Breast epithelium (tissue), 4 donors: ENCODE data around the gene CIBAR2. TPM values are rescaled to one million over a fixed set of nuclear protein-coding genes. Genes with fewer than 3 reads are reported as not detected.

Source experiments
- DNase-seq, 2 donors: peaks; one replicate each; pipeline ENCODE4 v3.0.0-alpha.2; 2019; ENCODE audit warnings: low spot score in 2 of 2
- H3K27ac ChIP-seq, 2 donors: fragments of 200-600 bp; sonication (generic) in 1 of 2; one replicate each; pipeline ENCODE4 v1.5.1; 2016 to 2019; ENCODE audit warnings: mild to moderate bottlenecking in 1 of 2
- H3K27me3 ChIP-seq, 2 donors: fragments of 200-600 bp; sonication (generic) in 1 of 2; one replicate each; pipeline versions ENCODE4 v1.5.1 to v1.6.0; 2017 to 2019; ENCODE audit warnings: control low read depth in 1 of 2, mild to moderate bottlenecking in 1 of 2
- H3K36me3 ChIP-seq: fragments of 200-600 bp; one replicate; pipeline ENCODE4 v1.5.1; 2019
- H3K4me1 ChIP-seq, 2 donors: fragments of 200-600 bp; sonication (generic); one replicate each; pipeline ENCODE4 v1.5.1; 2016 to 2019; ENCODE audit warnings: control low read depth in 1 of 2
- H3K4me3 ChIP-seq, 3 donors: fragments of 200-600 bp; sonication (generic); 1 replicate in 2 of 3; 2 replicates in 1 of 3; pipeline ENCODE4 v1.5.1; 2016 to 2019; ENCODE audit warnings: mild to moderate bottlenecking in 3 of 3, moderate library complexity in 2 of 3
- H3K9me3 ChIP-seq, 2 donors: fragments of 200-600 bp; sonication (generic) in 1 of 2; one replicate each; pipeline ENCODE4 v1.5.1; 2016 to 2019; ENCODE audit warnings: control low read depth in 1 of 2
- POLR2A ChIP-seq: fragments of 450-650 bp; IDR thresholded peaks from one replicate; pipeline ENCODE4 v1.6.1; 2016; ENCODE audit warnings: antibody characterized with exemption, mild to moderate bottlenecking, moderate library complexity
- POLR2AphosphoS5 ChIP-seq, 3 donors: sonication (generic); formaldehyde crosslinking; IDR thresholded peaks; one replicate each; pipeline ENCODE4 v1.6.1; 2017; ENCODE audit warnings: antibody characterized with exemption in 3 of 3
- intact Hi-C: fragments of 100-400 bp; cut with DNase I; formaldehyde crosslinking; loops from one replicate; pipeline ENCODE4 v1.15.1; 2023; ENCODE audit warnings: low total_unique reads
- total RNA-seq, 3 donors: library from RNA; depleted of rRNA; stranded (reverse); fragments of >200 nt; gene quantifications; one replicate each; pipeline ENCODE4 v1.1.0, GENCODE V29; 2016
- TF ChIP-seq, protein P1 (sequence below), 3 donors: fragments of 450-650 bp; IDR thresholded peaks; one replicate each; pipeline ENCODE4 v1.5.1; 2016 to 2017; ENCODE audit warnings: antibody characterized with exemption in 3 of 3, mild to moderate bottlenecking in 3 of 3, moderate library complexity in 3 of 3

The CIBAR2 gene
- total RNA-seq, 3 donors from 2014 or later, result not detected

DNA sequence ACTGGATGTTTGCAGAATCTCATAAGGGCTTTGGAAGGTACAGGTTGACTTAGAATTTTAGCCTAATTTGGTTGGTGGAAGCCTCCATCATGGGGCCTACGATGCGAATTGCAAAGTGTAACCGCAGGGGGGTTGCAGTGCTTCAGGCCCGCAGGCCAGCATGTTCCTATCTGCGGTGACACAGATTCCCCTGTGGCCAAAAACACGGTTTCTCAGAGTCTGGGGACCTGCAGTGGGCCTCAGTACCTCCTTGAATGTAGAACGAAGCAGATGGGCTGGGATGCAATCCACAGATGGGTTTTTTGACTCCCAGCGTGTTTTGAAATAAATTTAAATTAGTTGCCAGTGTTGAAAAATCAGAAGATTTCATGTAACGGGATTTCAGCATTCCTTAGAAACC is 49.9 kb downstream of the CIBAR2 start:
- no peaks in the 10 kb centered on the region for H3K27me3 ChIP-seq
- no peak for DNase-seq
- H3K4me1 ChIP-seq, result no peaks in the 10 kb centered on the region
- intact Hi-C loops, result no loop called here
- no peak for TF ChIP-seq POLR2AphosphoS5 (IDR thresholded peaks at IDR 0.05)
- TF ChIP-seq, protein P1, sequence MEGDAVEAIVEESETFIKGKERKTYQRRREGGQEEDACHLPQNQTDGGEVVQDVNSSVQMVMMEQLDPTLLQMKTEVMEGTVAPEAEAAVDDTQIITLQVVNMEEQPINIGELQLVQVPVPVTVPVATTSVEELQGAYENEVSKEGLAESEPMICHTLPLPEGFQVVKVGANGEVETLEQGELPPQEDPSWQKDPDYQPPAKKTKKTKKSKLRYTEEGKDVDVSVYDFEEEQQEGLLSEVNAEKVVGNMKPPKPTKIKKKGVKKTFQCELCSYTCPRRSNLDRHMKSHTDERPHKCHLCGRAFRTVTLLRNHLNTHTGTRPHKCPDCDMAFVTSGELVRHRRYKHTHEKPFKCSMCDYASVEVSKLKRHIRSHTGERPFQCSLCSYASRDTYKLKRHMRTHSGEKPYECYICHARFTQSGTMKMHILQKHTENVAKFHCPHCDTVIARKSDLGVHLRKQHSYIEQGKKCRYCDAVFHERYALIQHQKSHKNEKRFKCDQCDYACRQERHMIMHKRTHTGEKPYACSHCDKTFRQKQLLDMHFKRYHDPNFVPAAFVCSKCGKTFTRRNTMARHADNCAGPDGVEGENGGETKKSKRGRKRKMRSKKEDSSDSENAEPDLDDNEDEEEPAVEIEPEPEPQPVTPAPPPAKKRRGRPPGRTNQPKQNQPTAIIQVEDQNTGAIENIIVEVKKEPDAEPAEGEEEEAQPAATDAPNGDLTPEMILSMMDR (IDR thresholded peaks at IDR 0.05), result no peak
- TF ChIP-seq POLR2A, result no peak
- no peaks in the 10 kb centered on the region for H3K9me3 ChIP-seq
- H3K36me3 ChIP-seq, result no peaks in the 10 kb centered on the region
- no peak overlapping the region for H3K4me3 ChIP-seq
- no peak overlapping the region for H3K27ac ChIP-seq

GRCh38 chr16:85061566-85061965 is 50.7 kb downstream of the CIBAR2 start:
- Histone ChIP-seq H3K36me3 (no peaks in the 10 kb centered on the region), H3K4me3 (no peak overlapping the region), H3K27ac (no peak overlapping the region), H3K9me3 (no peaks in the 10 kb centered on the region), H3K4me1 (no peaks in the 10 kb centered on the region), H3K27me3 (no peaks in the 10 kb centered on the region)
- no peak for DNase-seq
- intact Hi-C loops, result no loop called here
- no peak for TF ChIP-seq POLR2A
- TF ChIP-seq, protein P1 (IDR thresholded peaks at IDR 0.05), result no peak
- no peak for TF ChIP-seq POLR2AphosphoS5 (IDR thresholded peaks at IDR 0.05)

DNA sequence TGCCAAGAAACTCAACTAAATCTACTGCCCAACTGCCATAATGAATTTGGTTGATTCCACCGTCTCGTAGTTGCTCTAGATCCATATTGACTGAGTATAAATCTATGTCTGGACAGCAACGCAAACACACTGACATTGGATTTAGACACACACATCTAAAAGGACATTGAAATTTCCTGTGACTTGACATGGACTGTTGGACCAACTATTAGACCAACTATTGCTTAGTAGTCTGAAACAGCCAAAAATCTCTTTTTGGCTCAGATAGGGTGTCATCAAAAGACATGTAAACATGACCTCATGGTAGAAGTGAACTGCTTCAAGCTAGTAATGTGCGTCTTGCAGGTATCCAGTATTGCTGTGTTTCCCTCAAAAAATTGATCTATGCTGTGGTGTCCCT is 53.4 kb downstream of the CIBAR2 start:
- Histone ChIP-seq H3K27me3 (no peaks in the 10 kb centered on the region), H3K4me1 (peaks cover 0 to 9% of the 10 kb centered on the region in 2 donors), H3K4me3 (no peak overlapping the region), H3K9me3 (no peaks in the 10 kb centered on the region), H3K36me3 (no peaks in the 10 kb centered on the region), H3K27ac (no peak overlapping the region)
- no peak for TF ChIP-seq POLR2A
- TF ChIP-seq POLR2AphosphoS5 (IDR thresholded peaks at IDR 0.05), result no peak
- TF ChIP-seq, protein P1 (IDR thresholded peaks at IDR 0.05), result no peak
- DNase-seq, result no peak
- intact Hi-C loops, result no loop called here

DNA sequence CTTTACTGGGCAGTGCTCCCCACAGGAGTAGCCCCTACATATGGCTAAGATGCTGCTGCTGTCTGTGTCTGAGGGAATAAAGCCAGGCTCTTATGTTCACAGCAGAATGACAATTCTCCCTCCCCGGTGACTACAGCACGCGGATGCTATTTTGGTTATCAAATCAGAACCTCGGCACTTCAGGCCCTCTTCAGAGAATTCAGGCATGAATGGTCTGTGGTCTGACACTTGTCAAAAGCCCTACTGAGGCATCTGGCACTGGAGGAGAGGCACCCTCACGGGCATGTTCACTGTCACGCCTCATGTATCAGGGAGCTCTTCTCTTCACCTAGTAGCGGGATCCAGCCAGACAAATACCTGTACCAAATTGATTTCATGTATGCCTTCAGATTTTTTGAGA is 54.3 kb downstream of the CIBAR2 start:
- H3K27ac ChIP-seq, result no peak overlapping the region
- H3K4me1 ChIP-seq, result peaks cover 0 to 9% of the 10 kb centered on the region in 2 donors
- intact Hi-C loops, result no loop called here
- TF ChIP-seq, protein P1 (IDR thresholded peaks at IDR 0.05), result no peak
- TF ChIP-seq POLR2A (no peak), POLR2AphosphoS5 (IDR thresholded peaks at IDR 0.05) (no peak)
- H3K9me3 ChIP-seq, result no peaks in the 10 kb centered on the region
- no peaks in the 10 kb centered on the region for H3K36me3 ChIP-seq
- DNase-seq, result no peak
- no peak overlapping the region for H3K4me3 ChIP-seq
- H3K27me3 ChIP-seq, result no peaks in the 10 kb centered on the region

- H3K27ac ChIP-seq, result no peak overlapping the region
- H3K36me3 ChIP-seq, result no peaks in the 10 kb centered on the region
- peaks cover 0 to 9% of the 10 kb centered on the region in 2 donors for H3K4me1 ChIP-seq
- intact Hi-C loops, result no loop called here
- no peak for DNase-seq
- TF ChIP-seq POLR2A, result no peak
- no peak for TF ChIP-seq POLR2AphosphoS5 (IDR thresholded peaks at IDR 0.05)
- TF ChIP-seq, protein P1 (IDR thresholded peaks at IDR 0.05), result no peak
- no peaks in the 10 kb centered on the region for H3K9me3 ChIP-seq
- H3K4me3 ChIP-seq, result no peak overlapping the region
- no peaks in the 10 kb centered on the region for H3K27me3 ChIP-seq
Measured at GRCh38 chr16:85057212-85057889, 54.9 kb downstream of the CIBAR2 start.
